NCI-H128 (cell line): Measurements from ENCODE around the gene ARID3A.
"Not testable (repeated sequence)": the region's sequence is repeated elsewhere in the genome, so short reads cannot be mapped to it uniquely, and the experiment has no call there.

ENCODE experiments used
- DNase-seq: peaks from one replicate; lab custom pipeline; 2025; ENCODE audit not compliant: unreplicated experiment; lab: John Stamatoyannopoulos, UW

The ARID3A gene

DNA sequence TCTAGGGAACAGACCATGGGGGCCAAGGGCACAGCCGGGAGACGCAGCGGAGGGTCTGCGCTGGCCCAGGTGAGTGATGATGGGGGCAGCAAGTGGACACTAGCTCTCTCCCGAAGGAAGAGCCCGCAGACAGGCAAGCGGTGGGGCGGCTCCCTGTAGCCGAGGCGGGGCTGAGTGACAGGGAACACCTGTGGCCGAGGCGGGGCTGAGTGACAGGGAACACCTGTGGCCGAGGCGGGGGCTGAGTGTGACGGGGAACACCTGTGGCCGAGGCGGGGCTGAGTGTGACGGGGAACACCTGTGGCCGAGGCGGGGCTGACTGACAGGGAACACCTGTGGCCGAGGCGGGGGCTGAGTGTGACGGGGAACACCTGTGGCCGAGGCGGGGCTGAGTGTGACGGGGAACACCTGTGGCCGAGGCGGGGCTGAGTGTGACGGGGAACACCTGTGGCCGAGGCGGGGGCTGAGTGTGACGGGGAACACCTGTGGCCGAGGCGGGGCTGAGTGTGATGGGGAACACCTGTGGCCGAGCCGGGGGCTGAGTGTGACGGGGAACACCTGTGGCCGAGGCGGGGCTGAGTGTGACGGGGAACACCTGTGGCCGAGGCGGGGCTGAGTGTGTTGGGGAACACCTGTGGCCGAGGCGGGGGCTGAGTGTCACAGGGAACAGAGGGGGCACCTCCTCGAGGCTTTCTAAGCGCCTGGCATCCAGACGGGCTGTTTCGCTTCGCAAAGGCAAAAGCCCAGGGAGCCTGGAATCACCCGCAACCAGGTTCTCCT, 34.2 kb upstream of the ARID3A start:
- not testable (repeated sequence) for DNase-seq

DNA sequence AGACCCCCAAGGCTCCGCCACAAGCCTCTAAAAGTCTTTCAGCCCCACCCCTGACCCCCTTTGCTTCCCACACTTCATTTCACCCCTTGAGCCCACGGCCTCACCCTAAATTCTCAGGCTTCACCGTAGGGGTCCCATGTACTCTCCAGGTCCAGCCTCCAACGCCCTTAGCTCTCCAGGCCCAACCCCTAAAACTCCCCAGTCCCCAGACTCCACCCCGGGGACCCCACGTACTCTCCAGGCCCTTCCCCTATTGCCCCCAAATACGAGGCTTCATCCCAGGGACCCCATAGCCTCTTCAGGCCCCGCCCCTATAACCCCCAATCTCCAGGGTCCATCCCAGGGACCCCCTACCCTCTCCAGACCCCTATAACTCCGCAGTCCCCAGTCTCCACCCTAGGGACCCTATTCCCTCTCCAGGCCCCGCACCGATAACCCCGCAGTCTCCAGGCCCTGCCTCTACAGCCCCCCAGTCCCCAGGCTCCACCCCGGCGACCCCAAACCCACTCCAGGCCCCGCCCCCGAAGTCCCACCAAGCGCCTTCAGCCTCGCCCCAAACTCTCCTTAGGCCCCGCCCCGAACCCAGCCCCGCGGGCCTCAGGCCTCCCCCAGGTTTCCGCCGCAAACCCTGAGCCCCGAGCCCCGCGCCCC, 33.5 kb upstream of the ARID3A start:
- DNase-seq = no peak

DNA sequence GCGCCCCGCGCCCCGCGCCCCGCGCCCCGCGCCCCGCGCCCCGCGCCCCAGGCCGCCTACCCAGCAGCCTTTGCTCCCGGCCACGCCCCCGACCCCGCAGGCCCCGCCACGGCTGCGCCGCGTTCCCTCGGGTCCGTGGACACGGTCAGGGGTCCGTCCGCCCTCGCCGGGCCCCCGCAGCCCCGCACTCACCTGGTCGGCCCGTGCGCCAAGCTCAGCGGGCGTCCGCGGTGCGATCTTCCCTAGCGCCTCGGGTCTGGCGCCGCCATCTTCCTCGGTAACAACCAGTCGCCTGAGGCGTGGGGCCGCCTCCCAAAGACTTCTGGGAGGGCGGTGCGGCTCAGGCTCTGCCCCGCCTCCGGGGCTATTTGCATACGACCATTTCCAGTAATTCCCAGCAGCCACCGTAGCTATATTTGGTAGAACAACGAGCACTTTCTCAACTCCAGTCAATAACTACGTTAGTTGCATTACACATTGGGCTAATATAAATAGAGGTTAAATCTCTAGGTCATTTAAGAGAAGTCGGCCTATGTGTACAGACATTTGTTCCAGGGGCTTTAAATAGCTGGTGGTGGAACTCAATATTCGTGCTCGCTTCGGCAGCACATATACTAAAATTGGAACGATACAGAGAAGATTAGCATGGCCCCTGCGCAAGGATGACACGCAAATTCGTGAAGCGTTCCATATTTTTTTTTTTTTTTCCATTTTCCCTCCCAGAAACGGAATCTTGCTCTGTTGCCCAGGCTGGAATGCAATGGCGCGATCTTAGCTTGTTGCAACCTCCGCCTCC, 32.7 kb upstream of the ARID3A start, which contains the start of the genes MED16 and RNU6-9:
MED16 (minus strand) TSS at position 294 of the 796 bp plus-strand sequence. CDS start 2,056 bp downstream, outside the sequence.
RNU6-9 (plus strand) TSS at position 591 of the 796 bp plus-strand sequence.
- DNase-seq = peak; percentile 86

DNA sequence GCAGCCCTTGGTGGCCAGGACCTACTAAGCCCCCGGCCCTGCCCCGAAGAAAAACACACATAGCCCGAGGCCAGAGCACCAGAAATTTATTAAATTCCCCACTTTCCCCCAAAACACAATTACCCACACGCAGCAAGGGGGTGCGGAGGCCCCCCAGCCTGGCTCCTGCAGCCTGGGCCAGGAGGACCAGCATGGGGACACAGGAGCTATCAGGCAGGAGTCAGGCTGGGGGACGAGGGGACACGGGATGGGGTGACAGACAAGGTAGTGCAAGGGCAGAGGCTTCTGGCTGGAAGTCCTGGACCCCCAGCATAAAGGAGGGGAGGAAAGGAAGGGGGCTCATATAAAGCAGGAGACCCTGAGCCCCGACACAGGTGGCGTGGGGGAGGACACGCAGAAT, 29.4 kb upstream of the ARID3A start:
- DNase-seq = no peak

DNA sequence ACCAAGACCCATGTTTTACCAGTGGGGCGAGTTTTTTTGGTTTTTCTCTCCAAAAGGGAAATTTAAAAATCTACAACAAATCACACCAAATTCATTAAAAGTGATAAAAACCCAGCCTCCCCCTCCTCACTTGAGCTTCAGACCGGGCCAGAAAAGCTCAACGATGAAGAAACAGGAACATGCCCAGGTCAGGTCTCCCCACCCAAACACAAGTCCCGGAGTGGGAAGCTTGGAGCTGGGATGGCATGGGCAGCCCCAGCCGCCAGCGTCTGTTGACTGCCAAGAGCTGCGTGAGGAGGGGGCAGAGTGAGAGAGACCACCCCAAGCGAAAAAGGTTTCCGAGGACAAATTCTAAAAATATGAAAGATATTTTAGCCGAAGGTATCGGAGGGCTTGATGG, 28.8 kb upstream of the ARID3A start:
- no peak for DNase-seq

DNA sequence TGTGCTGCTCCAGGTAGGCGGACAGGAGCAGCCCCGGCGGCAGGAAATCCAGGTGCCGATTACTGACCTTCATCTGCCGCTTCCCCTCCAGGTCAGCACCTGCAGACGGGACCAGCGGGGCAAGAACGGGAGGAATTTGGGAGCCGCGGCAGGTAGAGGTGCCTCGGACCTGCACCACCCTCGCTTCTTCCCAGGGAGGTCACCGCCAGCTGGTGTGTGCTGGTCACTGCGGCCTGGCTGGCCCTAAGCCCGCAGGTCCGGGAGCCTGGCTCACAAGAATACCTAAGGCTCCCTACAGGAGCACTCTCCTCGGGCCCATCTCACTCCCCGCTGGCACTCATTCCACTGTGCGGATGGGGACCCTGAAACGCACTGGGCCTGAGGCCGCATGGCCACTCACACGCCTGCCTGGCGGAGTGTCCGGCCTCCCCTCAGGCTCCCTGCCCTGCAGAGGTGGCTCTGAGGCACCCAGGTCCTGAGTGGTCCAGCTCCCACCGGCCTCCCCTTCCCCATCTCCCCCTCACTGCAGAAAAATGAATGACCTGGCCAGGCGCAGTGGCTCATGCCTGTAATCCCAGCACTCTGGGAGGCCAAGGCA, 28.3 kb upstream of the ARID3A start:
- no peak for DNase-seq

DNA sequence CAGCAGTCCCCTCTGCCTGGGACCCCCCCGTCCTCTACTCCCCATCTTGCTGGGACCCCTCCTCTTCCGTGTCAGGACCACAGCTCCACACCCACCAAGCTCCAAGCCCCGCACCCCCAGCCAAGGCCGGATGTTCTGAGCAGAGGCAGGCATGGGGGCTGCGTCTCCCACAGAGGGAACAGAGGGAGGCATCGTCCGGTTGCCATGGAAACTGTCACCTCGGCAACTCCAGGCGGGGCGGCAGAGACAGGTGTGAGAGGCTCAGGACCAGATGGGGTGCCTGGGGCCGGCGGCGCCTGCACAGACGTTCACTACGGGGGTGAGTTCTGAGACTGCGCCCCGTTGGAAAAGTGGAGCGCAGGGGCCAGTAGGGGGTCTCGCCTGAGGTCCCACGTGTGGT, 27.2 kb upstream of the ARID3A start:
- peak; percentile 71 for DNase-seq

DNA sequence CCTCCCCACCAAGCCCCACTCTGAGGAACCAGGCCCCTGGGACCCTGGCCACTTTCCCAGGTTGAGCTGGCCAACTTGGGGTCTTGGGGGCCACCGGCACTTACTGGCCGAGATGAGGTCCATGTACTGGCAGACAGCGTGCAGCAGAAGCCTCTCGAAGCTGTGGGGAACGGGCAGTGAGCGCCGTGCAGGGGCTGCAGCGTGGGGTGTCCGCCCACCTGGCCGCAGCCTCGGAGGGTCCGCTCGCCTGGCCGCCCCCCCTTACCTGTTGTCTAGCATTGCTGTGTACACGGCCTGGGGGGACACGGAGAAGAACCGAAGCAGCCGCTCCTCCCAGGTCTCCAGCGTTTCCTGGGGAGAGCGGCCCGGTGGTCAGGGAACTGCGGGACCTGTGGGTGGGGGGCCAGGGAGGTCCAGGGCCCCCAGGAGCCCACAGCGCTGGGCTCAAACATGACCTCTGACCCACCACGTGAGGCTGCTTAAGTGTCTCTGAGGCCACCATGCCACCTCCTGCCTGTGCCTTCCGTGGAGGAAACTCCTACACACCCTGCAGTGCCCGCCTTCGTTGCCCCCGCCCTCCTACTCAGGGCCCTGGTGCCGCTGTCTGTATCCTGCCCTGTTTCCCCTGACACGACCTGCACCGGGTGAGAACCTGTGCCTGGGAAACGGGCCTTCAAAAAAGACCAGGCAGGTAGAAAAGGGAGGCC, 26.3 kb upstream of the ARID3A start:
- no peak for DNase-seq

DNA sequence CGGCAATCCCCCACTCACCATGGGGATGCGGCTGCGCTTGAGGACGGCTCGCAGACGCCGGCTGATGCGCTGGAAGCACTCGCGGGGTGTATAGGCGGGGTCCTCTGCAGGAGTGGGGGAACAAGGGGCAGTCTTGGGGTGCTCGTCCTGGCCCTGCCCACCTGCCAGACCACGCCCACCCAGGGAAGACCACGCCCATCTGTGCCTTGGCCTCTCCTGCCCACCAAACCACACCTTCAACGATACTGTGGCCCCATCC, 25.9 kb upstream of the ARID3A start:
- DNase-seq = no peak

DNA sequence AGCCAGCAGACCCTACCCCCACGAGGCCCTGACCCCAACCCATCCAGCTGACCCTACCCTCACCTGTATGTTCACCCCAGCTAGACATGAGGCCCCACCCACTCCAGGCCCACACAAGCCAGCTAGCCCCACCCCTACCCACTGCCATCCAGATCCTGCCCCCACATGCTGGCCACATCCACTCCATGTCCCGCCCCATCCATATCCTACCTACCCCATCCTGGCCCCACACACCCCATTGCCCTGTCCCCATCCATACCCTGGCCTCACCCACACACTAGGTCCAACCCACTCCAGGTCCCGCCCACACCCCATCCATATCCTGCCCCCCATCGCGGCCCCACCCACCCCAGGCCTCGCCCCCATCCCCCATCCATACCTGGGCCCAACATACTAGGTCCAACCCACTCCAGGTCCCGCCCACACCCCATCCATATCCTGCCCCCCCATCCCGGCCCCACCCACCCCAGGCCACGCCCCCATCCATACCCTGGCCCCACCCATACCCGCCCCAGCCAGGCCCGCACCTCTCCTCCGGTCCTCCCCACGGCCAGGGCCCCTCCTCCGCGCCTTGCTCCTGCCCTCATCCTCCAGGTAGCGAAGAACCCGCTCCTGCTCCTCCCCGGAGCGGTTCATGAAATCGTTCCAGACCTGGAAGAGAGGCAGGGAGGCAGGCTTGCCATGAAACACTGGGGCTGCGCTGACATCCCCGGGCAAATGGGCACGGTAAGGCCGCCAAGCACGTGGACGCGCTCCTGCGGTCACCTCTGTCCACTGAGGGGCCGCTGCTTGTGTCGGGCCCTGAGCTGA, 25.3 kb upstream of the ARID3A start:
- DNase-seq = no peak

DNA sequence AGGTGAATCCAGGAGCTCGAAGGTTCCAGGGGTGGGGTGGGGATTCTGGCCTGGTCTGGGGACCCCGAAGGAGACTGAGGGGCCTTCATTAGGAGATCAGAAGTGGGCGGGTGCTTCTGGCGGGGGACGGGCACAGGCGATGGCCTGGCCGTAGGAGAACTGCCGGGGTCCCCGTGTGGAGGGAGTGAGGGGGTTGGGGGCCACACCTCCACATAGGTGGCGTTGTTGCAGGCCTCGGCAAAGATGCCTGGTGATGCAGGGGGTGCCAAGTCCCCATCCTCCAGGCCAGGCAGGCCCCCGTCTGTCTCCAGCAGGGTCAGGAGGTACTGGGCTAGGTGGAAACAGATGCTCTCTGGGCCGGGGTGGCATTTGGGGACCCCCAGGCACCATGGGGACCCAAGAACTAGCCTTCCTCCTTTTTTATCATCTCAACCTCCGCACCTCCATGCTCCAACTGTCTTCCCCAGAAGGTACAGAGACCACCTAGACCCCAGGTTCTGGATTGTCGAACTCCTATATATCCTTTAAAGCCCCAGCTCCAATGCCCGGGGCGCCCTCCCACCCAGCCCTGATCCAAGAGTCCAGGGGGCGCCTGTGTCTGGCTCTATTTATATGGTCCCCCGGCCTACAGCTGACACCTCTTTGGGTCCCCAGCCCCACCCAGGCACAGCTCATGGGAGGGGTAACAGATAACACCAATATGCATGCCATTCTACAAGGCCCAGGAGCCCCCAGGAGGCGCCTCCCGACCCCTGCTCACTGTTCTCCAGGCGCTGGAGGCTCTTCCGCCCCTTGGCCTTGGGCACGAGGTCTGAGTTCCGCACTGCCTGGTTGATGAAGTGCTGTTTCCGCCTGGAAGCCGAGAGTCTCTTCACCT, 24.4 kb upstream of the ARID3A start:
- no peak for DNase-seq

DNA sequence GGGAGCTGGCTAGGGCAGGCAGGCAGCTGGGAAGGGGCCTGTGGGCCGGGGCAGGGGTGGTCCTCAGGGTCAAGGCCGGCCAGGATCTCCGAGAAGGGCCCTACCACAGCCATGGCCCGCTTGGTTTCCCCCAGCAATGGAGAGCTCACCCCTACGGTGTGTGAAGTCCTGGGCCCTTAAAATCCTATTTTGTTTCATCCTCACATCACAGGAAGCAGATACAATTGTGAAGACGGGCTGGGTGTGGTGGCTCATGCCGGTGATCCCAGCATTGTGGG, 23.8 kb upstream of the ARID3A start:
- DNase-seq = no peak

DNA sequence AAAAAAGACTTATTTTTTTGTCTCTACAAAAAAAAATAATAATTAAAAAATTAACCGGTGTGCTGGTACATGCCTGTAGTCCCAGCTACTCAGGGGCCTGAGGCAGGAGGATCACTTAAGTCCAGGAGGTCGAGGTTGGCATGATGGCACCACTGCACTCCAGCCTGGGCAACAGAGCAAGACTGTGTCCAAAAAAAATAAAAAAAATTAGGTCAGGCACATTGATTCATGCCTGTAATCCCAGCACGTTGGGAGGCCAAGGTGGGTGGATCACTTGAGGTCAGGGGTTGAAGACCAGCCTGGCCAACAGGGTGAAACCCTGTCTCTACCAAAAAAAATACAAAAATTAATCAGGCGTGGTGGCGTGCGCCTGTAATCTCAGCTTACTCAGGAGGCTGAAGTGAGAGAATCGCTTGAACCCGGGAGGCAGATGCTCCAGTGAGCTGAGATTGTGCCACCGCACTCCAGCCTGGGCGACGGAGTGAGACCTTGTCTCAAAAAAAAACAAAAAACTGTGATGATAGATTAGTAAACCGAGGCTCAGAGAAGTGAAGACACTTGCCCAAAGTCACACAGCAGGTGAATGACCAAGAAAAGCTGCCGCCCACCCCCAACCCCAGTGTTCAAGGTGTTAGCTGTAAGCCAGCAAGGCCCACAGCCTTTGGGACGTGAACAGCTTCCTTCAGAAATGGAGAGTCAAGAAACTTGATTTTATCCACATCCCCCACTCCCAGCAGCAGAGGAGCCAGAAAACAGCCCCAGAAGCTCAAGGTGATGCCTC, 23.2 kb upstream of the ARID3A start:
- no peak for DNase-seq

DNA sequence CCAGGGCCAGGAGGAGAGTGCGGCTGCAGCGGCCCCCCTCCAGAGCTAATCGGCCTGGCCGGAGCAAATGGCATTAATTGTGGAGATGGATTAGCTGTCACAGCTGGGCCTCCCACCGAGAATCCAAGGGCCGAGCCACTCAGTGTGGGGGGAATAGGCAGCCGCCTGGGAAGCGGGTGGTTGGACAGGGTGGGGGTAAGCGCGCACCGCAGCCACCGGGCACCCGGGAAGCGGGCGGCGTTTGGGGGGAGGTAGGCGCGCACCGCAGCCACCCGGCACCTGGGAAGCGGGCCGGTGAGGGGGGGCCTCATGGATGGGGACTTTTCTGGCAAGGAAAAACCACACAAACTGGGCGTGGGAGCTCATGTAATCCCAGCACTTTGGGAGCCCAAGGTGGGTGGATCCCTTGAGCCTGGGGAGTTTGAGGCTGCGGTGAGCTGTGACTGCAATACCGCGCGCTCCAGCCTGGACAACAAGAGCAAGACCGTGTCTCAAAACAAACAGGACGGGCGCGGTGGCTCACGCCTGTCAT, 22.5 kb upstream of the ARID3A start:
- DNase-seq = no peak

DNA sequence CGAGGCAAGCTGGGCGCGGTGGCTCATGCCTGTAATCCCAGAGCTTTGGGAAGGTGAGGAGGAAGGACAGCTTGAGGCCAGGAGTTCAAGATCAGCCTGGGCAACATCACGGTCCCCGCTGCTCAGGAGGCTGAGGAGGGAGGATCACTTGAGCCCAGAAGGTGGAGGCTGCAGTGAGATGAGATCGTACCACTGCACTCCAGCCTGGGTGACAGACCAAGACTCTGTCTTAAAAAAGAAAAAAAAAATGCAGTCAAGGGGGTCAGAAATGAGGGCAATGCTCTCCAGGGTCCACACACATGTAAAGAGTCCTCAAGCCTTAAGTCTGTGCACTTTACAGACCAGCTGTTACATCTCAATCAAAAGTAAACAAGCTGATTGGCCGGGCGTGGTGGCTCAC, 21.3 kb upstream of the ARID3A start:
- DNase-seq = no peak

DNA sequence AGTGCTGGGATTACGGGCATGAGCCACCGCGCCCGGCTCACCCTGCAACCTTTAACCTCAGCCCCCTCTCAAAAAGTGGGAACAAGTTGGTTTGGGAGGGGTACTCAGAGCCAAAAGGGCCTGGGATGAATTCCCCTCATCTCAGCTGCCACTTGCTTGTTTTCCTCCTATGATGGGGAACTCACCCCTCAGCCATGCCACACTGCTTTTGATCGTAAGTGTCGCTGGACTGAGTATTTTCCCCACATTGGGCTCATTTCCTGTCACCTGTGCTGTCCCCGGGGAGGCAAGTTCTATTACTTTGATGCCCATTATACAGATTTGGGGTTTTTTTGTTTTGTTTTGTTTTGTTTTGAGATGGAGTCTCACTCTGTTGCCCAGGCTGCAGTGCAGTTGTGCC, 19.4 kb upstream of the ARID3A start:
- no peak for DNase-seq

DNA sequence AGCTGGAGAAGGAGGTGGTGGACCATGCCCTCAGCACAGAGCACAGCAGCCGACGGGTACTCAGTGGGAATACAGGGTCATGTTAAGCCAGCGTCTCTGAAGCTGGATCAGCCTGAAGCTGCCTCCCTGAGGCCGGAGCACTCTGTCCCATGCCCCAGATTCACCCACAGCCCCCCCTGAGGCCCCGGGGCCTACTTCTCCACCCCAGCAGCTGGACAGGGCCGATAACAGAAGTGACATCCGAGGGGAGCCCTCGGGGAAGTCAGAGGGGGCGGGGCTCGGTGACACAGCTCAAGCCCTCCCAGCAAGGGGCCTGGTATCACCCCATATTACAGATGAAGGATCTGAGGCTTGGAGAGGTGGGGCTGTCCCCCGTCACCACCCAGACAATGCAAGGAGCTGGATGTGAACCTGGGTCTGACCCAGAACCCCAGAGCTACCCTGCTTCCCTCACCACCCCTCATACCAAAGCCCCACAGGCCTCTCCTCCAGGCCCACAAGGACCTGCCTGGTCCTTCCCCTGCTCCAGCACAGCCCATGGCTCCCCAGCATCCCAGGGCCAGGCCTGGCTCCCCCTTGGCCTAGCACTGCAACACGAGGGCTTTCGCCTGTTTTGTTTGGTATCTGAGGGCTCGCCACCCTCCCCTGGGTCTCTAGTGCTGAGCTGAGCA, 18.5 kb upstream of the ARID3A start:
- DNase-seq = no peak
